Midbrain (tissue), 1 donor: ENCODE data around the gene RNASEH2A.

Experiments used
- DNase-seq: peaks from one replicate; lab custom pipeline; 2025; lab: John Stamatoyannopoulos, UW

The RNASEH2A gene

DNA sequence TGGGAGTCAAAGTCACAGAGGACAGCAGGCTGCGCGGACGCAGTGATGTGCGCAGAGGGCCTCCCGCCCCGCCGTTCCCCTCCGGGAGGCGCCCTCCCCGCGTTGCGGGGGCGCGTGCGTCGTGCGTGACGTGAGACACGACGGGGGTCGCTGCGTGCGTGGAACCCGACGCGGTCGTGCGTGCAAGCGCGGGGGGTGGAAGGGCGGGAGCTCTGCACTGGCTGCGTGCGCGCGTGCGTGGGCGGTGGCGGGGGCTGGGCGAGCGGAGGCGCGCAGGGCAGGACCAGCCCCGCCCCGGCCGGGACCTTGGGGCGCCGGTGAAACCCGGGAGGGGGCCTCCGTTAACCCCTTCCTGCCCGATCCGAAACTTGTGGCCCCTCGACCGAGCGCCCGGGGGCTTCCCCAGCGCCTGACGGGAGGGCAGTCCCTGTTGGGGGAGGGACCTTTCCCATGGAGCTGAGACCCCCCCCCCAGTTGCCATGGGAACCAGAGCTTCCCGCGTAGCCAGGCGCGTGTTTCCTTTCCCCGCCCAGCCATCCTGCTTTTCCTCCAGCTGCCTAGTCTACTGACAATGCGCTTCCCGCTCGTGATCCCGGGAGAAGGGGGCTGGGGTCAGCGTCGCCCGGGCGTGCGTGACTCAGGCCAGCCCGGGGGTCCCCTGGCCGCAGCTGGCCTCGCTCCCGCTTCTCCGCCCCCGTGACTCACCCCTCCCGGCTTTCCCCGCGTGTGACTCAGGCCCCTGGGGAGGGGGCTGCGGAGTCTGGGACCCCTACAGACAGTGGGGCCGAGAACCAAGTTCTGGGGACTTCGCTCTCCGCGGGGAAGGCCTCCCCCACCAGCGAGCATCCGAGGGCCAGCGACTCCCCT is 23.7 kb upstream of the RNASEH2A start:
- DNase-seq: peak; percentile 84

- DNase-seq: no peak
Observed at GRCh38 chr19:12783291-12783848, 23.0 kb upstream of the RNASEH2A start.

DNA sequence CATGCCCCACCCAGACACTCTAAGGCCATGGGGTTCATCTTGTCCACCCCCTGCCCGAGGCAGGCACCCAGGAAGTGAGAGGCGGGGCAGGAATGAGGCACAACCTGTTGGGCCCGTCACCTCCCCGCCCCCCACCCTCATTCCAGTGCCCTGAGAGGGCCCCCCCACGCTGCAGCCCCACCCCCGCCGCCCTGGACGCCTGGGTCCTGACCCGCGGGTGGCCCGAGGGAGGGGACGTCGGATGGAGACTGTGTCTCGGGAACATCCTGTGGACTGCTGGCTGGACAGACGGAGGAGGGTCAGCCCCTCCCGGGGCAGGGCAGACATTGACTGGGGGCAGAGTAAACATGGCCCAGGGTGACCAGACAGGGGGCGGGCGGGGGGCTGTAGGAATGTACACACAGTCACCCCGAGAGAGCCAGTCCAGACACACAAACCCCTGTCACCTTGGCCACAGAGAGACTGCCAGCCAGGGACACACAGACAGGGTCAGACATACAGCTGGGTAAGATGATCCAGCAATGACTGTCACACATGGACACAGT is 22.5 kb upstream of the RNASEH2A start:
- no peak for DNase-seq

DNA sequence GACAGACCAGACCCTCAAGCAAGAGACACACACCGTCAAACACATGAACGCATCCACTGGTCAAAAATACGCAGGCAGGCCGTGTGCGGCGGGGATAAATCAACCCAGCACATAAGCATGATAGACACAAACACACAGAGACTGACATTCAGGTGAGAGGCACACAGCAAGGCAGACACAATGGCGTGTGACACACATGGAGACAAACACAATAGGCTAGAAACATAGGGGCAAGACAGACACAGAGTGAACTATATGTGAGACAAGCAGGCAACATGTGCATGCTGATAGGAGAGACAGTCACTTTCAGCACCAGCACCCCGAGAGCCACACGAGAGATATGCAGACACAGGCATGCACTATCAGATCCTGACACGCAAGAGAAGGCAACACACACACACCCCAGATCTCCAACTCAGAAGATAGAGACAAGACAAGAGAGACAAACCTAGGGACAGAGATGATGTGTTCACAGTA is 22.0 kb upstream of the RNASEH2A start:
- DNase-seq: no peak

DNA sequence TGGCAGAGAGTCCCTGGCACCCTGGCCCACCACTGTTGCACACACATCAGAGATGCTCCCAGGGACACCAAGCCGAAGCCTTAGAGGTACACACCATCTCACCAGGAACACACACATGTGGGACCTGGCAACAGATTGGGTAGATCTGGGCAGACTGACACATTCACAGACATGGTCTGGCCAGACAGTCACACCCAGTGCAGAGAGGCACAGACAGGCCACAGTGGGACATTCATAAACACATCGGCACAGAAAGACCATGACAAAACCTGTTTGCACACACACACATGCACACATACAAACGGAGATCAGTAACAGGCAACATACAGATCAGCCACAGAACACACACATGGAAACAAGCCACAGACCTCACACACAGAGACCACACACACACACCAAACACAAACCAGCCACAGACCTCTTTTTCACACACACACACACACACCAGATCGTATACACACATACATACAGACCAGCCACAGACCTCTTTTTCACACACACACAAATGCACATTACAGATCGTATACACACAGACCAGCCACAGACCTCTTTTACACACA is 21.4 kb upstream of the RNASEH2A start:
- DNase-seq: no peak

DNA sequence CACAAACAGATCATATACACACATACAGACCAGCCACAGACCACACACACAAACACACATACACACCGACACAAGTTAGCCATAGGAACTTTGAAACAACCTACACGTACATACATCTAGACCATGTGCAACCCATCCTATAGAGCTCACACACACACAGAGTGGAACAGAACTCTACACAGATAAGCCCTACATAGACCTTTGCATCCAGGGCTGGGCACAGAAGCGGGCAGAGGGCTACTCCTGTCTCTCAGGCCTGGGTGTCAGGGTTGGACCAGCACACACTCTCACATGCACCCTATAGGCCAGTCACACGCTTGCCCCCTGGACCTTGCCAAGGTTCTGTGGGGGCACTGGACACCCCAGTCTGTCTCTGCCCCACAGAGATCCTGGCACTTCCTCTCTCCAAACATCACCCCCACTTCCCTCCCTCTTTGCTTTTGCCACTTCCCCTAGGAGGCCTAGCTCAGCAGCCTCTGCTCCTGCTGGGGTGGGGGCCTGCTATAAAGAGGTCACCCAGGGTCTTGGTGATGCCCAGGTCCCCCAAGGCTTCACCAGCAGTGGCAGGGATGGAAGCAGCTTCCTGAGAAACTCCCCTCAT is 20.9 kb upstream of the RNASEH2A start:
- DNase-seq: no peak

DNA sequence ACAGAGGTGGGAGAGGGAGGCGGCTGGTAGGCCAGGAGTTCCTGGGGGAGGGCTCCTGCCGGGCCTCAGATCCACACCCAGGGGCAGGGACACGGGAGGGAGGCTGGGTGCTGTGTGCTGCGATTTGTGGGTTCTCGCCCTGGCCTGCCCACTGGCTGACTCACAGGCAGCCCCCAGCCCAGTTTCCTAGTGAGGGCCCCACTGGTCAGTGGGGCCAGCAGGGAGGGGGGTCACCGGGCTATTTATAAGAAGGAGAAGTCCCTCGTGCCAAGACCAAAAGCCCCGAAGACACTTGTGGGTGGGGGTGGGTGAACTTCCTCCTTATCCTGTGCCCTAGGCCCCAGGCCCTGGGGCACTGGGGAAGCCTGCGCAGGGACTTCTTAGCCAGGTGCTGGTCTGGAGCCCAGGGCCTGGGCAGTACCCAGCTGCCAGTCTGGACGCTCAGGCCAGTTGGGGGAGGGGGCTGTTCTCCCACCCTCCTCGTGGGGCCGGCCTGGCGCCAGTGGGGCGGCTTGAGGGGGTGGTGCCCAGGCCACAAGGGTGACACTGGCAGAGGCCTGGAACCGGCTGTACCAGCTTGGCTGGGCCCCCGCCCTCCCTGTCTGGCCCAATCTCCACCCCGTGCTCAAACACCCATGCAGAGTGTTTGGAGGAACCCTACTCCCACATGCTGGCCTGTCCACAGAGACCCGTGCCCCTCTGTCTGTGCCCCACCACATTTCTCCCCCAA is 20.1 kb upstream of the RNASEH2A start:
- peak; percentile 68 for DNase-seq

GRCh38 chr19:12786952-12787351 is 19.4 kb upstream of the RNASEH2A start:
- DNase-seq: no peak

DNA sequence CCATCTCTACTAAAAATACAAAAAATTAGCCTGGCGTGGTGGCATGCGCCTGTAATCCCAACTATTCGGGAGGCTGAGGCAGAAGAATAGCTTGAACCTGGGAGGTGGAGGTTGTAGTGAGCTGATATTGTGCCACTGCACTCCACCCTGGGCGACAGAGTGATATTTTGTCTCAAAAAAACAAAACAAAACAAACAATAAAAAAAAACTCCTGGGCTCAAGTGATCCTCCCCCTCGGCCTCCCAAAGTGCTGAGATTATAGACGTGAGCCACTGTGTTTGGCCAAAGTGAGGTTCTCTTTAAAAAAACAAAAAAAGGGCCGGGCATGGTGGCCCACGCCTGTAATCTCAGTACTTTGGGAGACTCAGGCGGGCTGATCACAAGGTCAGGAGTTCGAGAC is 18.9 kb upstream of the RNASEH2A start:
- no peak for DNase-seq

DNA sequence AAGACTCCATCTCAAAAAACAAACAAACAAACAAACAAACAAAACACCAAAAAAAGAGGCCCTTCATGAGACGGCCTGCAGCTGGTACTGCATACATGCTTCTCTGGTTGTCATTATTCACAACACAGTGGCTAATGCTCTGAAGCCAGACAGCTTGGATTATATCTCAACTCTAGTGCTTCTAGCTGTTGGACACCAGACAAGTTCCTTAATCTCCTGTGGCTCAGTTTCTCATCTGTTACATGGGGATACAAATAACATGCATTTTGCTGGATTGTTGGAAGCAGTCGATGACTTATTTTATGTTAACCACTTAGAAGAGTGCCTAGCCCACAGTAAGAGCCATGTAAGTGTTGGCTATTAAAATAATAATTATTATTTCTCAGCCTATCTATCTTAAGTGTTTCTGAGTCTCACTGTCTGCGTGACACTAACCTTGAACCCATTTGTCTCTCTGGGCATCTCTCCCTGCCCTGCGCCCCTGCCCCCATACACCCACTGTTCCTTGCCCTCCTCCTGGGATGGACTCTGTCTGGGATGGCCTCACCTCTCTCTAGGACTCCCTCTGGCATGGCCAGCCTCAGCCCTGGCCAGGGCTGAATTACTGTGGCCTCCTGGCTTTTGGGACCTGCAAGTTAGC is 18.2 kb upstream of the RNASEH2A start:
- no peak for DNase-seq

- no peak for DNase-seq
Observed at GRCh38 chr19:12788682-12789097, 17.7 kb upstream of the RNASEH2A start.

DNA sequence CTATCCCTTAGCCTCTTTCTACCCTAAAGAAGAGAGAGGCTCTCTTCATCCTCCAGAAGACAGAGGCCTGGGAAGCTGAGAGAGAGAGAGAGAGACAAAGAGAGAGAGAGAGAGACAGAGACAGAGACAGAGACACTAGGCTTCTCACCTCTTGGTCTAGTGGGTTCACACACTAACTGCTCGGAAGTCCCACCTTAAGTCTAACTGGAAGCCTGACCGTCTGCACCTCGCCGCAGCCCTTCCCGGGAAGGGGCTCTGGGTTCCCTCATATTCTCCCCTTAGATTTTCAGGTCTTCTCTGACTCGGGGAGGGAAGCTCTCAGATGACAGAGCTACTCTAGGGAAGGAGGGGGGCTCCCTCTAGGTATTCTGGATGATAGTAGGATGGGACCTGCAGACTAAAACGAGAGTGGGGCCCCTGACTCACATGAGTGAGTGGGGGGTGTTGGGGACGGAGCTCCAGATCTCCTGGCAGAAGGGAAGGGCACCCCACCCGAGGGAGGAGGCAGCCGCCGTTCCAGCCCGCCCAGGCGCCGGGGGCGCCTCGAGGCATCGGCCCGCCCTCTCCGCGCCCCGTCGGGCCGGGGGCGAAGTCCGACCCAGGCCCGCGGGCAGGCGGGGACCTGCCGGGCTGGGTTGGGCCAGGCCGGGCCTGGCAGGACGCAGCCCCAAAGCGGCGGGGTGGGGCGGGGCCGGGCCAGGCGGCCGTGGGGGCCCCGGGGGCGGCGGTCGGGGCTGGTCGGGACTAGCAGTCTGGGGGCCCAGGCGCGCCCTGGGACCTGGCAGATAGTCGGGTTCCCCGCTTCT is 17.1 kb upstream of the RNASEH2A start:
- no peak for DNase-seq

- DNase-seq: peak; percentile 92
Observed at GRCh38 chr19:12789904-12790619, 16.3 kb upstream of the RNASEH2A start.

DNA sequence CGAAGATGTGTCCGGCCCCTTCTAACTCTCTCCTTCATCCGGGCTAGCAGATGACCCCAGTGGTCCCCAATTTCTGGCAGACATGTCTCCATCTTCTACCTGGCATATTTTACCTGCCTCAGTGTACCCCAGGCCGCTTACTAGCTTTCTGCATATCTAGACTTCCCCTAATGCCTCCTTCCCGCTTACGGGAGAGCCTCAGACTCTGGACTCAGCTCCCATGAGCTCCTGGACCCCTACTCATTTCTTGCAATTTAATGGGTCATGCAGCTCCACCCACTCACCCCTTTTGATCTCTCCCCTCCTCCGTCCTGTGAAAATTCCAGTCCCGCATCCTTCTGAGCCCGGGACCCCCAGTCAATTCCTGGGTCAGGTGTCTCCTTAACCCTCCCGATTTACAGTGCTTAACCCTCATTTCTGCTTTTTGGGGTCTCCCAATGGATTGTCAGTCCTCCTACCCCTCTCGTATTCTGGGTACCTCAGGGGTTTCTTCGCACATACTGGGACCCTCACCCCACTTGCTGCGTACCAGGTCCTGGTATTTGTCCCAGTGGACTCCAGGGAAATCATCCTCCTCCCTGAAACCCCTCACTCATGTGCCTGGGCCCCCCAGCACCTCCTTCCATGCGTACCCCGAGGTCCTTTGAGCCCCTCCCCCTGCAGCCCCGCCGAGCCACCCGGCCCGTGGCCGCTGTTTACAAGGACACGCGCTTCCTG is 15.6 kb upstream of the RNASEH2A start:
- DNase-seq: no peak

GRCh38 chr19:12791345-12792050 is 14.9 kb upstream of the RNASEH2A start, which contains the start of gene JUNB:
TSS of gene JUNB (plus strand) at chr19:12791486. CDS start at chr19:12791772, 286 bp downstream.
- peak; percentile 98 for DNase-seq

DNA sequence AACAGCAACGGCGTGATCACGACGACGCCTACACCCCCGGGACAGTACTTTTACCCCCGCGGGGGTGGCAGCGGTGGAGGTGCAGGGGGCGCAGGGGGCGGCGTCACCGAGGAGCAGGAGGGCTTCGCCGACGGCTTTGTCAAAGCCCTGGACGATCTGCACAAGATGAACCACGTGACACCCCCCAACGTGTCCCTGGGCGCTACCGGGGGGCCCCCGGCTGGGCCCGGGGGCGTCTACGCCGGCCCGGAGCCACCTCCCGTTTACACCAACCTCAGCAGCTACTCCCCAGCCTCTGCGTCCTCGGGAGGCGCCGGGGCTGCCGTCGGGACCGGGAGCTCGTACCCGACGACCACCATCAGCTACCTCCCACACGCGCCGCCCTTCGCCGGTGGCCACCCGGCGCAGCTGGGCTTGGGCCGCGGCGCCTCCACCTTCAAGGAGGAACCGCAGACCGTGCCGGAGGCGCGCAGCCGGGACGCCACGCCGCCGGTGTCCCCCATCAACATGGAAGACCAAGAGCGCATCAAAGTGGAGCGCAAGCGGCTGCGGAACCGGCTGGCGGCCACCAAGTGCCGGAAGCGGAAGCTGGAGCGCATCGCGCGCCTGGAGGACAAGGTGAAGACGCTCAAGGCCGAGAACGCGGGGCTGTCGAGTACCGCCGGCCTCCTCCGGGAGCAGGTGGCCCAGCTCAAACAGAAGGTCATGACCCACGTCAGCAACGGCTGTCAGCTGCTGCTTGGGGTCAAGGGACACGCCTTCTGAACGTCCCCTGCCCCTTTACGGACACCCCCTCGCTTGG is 14.1 kb upstream of the RNASEH2A start:
- no peak for DNase-seq

- no peak for DNase-seq
Observed at GRCh38 chr19:12792853-12793289, 13.5 kb upstream of the RNASEH2A start.
